ENCODE results near the gene LILRA6.
"Not testable (repeated sequence)": the region's sequence is repeated elsewhere in the genome, so short reads cannot be mapped to it uniquely, and the experiment has no call there.

The LILRA6 gene

GRCh38 chr19:54222474-54223276 lies 19.9 kb downstream of the LILRA6 start, which contains the start of gene LILRB3:
Gene LILRB3, minus strand, starts transcription at chr19:54223007. Its CDS starts 31 bp downstream, at chr19:54222976.
- Histone ChIP-seq H3K36me3 (peaks cover 39% of the 10 kb centered on the region), H3K4me1 (ENCODE audit: control insufficient read depth in 1 of 2, insufficient read depth in 1 of 2, low read depth in 1 of 2, low read length in 1 of 2) (peaks cover 52% of the 10 kb centered on the region in 2 experiments), H3K27ac (peak within 1 kb of the TSS; percentile 92), H3K4me3 (ENCODE audit: low read depth in 1 of 2, low read length in 1 of 2) (peak within 1 kb of the TSS; percentile 82 to 88)
- H3K27me3 ChIP-seq, H3K9me3 ChIP-seq: not testable (repeated sequence)
- peak; percentile 15 for TF ChIP-seq CTCF (IDR thresholded peaks at IDR 0.05)

- H3K4me1 ChIP-seq (ENCODE audit: control insufficient read depth in 1 of 2, insufficient read depth in 1 of 2, low read depth in 1 of 2, low read length in 1 of 2), result peaks cover 53 to 57% of the 10 kb centered on the region in 2 experiments
- H3K36me3 ChIP-seq, result peaks cover 46% of the 10 kb centered on the region
- H3K27me3 ChIP-seq, H3K9me3 ChIP-seq: not testable (repeated sequence)
- H3K4me3 ChIP-seq (ENCODE audit: low read depth in 1 of 2, low read length in 1 of 2), result peak overlapping the region; percentile 82 to 88
- H3K27ac ChIP-seq, result peak overlapping the region; percentile 92
These were observed 20.6 kb downstream of the LILRA6 start for GRCh38 chr19:54221947-54222346.

GRCh38 chr19:54219702-54220101 lies 22.9 kb downstream of the LILRA6 start:
- H3K27ac ChIP-seq, result peak overlapping the region; percentile 79
- H3K36me3 ChIP-seq, result peaks cover 66% of the 10 kb centered on the region
- H3K4me3 ChIP-seq (ENCODE audit: low read depth in 1 of 2, low read length in 1 of 2), result peak overlapping the region; percentile 32 to 35
- H3K27me3 ChIP-seq, H3K9me3 ChIP-seq: not testable (repeated sequence)
- H3K4me1 ChIP-seq (ENCODE audit: control insufficient read depth in 1 of 2, insufficient read depth in 1 of 2, low read depth in 1 of 2, low read length in 1 of 2), result peaks cover 68 to 73% of the 10 kb centered on the region in 2 experiments

GRCh38 chr19:54218960-54219661 lies 23.5 kb downstream of the LILRA6 start:
- H3K4me3 ChIP-seq (ENCODE audit: low read depth in 1 of 2, low read length in 1 of 2), result peak overlapping the region; percentile 32 to 35
- H3K36me3 ChIP-seq, result peaks cover 66% of the 10 kb centered on the region
- no peaks in the 10 kb centered on the region for H3K27me3 ChIP-seq
- peaks cover 68 to 73% of the 10 kb centered on the region in 2 experiments for H3K4me1 ChIP-seq (ENCODE audit: control insufficient read depth in 1 of 2, insufficient read depth in 1 of 2, low read depth in 1 of 2, low read length in 1 of 2)
- peak overlapping the region; percentile 79 for H3K27ac ChIP-seq
- no peaks in the 10 kb centered on the region for H3K9me3 ChIP-seq
- no peak for TF ChIP-seq CTCF (IDR thresholded peaks at IDR 0.05)

GRCh38 chr19:54218259-54218658 lies 24.3 kb downstream of the LILRA6 start:
- Histone ChIP-seq H3K27ac (peak overlapping the region; percentile 79), H3K4me1 (ENCODE audit: control insufficient read depth in 1 of 2, insufficient read depth in 1 of 2, low read depth in 1 of 2, low read length in 1 of 2) (peaks cover 65 to 72% of the 10 kb centered on the region in 2 experiments), H3K36me3 (peaks cover 66% of the 10 kb centered on the region), H3K27me3 (no peaks in the 10 kb centered on the region), H3K9me3 (no peaks in the 10 kb centered on the region), H3K4me3 (ENCODE audit: low read depth in 1 of 2, low read length in 1 of 2) (peak overlapping the region in 1 of 2 experiments; percentile 32)
- no peak for TF ChIP-seq CTCF (IDR thresholded peaks at IDR 0.05)

GRCh38 chr19:54217517-54218247 lies 24.9 kb downstream of the LILRA6 start:
- Histone ChIP-seq H3K4me1 (ENCODE audit: control insufficient read depth in 1 of 2, insufficient read depth in 1 of 2, low read depth in 1 of 2, low read length in 1 of 2) (peaks cover 65 to 73% of the 10 kb centered on the region in 2 experiments), H3K36me3 (peaks cover 66% of the 10 kb centered on the region), H3K27ac (peak overlapping the region; percentile 79)
- not testable (repeated sequence) for H3K27me3 ChIP-seq; H3K4me3 ChIP-seq (ENCODE audit: low read depth in 1 of 2, low read length in 1 of 2); H3K9me3 ChIP-seq
